HK-2 (cell line): ENCODE results near the gene RBBP8NL.

Experiments used
- DNase-seq: peaks from one replicate; pipeline ENCODE4 v3.0.0-alpha.2; 2018; ENCODE audit not compliant: unreplicated experiment

The RBBP8NL gene

DNA sequence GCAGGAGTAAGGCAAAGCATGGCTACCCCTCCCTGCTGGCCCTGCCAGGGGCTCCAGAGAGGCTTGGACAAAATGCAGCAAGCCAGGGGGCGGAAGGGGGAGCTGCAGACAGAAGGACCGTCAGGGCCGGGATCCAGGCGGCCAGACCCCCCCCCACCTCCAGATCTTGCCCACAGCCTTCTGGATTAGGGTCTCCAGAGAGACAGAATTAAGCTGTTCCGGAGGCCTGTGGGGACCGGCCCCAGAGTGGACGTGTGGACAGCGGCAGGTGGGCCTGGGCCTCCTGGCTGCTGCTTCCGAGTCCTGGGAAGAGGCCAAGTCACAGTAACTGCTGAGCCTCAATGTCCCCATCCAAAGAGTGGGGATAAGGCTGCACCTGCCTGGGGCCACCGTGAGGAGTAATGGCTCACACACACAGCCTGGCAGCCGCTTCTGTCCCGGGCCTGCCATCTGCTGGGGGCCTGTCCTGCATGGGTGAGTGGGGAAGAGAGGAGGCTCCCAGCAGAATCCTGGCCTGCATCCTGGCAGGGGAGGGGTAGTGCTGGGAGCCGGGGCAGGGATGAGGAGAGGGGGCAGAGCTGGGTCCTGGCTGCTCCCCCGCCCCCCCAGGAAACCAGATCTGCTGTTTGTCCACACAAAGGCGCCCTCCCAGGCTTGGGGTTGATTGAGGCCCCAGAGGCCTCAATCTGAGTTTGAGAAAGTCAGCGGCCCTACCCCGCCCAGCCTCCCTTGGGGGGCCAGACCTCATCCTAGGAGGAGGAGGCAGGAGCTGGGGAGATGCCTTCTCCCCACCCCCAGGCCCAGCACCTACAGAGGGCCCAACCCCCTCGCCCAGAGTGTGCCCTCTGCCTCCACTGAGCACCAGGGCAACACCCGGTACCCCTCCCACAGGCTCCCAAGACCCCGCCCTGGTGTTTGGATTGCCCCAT, 64.1 kb downstream of the RBBP8NL start:
- DNase-seq, result peak; percentile 52

DNA sequence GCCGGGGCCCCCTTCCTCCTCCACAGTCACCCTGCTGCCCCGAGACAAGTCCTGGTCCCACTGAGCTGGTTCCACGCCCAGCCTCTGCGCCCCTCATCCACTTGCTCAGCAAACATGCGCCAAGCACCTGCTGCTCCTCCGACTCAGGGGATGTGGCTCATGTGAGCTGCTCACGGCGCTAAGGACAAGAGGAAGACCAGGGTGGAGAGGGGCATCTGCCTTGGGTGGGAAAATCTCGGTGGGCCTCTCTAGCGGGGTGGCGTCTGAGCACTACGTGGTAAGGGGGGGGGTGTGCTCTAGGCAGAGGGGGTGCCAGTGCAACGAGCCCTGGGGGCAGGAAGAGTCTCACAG, 64.8 kb downstream of the RBBP8NL start:
- DNase-seq, result no peak

DNA sequence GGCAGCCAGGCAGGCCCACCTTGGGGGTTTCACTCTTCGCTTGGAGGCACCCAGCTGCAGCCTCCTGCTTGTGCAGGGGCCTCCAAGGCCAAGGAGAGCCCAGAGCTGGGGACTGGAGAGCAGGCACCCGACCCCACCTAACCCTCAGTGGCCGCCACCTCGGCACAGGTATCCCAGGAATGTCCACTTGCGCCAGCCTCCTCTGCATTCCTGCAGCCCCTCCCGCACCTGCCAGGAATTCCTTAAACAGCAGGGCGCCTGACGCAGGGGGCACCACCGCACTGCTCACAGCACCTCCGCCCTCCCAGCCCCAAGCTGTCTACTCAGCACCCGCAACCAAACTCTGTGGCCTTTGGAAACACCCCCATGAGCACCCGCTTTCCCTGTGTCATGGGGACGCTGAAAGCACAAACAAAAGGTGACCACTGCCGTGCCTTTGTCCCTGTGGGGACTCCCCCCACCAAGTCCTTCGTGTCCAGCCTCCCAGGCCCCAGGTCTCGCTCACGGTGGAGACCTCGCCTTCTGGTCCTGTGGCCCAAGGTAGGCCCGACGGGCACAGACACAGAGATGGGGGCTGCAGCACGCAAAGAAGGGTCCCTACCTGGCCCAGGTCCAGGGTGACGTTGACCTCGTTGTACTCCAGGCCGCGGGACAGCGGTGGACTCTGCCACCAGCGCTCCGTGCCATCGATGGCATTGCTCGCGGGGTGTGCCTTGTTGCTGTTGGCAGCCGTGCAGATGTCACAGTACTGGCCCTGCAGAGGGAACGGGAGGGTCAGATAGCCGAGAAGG, 65.3 kb downstream of the RBBP8NL start:
- no peak for DNase-seq

DNA sequence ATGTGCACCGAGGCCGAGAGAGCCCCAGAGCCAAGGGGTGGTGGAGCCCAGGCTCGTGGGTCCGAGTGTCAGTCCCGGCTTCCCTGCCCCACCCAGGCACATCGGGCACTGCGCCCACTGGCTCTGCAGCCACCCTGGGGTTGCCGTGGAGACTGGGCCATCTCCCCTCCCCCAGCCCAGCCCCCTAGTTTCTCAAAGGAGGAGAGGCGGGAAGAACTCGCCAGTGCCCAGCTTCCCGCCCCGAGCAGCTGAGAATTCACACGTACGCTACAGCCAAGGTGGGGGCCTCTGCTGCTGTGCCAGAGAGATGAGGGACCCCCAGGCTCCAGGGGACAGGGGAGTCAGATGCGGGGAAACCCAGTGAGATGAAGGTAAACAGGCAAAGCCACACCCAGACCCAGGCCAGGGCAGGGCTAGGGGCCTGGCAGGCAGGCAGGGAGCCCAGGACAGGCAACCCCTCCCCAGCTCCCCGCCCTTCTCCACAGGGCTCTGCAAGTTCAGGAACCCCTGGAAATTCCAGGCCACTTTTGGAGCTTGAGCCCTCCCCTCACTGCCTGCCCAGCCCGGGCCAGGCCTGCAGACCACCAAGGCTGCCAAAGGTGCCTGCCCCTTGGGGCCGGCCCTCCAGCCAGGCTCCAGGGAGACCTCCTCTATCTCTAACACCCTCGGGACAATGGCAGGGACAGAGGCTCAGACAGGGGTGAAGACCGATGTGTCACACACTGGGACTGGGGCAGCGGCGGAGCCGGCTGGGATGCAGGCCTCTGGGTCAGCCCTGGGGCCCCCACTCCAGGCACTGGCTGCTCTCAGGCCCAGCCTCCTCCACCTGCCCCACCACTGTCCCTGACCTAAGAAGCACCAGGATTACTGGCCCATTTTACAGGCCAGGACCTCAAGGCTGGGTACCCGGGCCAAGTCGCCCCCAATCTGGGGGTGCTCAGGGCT, 66.2 kb downstream of the RBBP8NL start:
- DNase-seq, result no peak
